LHCN-M2 (cell line): ENCODE data around the gene NUP205. TPM values are rescaled to one million over a fixed set of nuclear protein-coding genes. Genes with fewer than 3 reads are reported as not detected.

ENCODE experiments used
- DNase-seq: peaks from one replicate; pipeline ENCODE4 v3.0.0-alpha.2; 2012; ENCODE audit warnings: low read depth
- total RNA-seq: library from RNA; depleted of rRNA; stranded (reverse); fragments of >200 nt; gene quantifications from 2 replicates; pipeline ENCODE4 v1.2.3, GENCODE V29; 2014

NUP205 gene
- total RNA-seq, 1 experiment from 2014 or later: 116 TPM

DNA sequence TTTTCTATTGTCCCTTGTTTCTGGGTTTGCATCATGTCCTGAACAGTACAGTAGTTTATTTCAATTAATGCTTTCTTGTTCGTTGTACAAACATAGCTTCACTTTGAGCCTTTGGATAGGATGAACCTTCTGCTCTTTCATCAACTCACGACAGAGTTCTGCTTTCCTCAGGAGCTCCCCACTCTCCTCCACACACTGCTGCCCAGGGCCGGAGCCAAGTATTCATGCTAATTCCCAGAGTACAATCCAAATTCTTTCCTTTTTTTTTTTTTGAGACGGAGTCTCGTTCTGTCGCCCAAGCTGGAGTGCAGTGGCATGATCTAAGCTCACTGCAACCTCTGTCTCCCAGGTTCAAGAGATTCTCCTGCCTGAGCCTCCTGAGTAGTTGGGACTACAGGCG, 7.5 kb upstream of the NUP205 start:
- no peak for DNase-seq

DNA sequence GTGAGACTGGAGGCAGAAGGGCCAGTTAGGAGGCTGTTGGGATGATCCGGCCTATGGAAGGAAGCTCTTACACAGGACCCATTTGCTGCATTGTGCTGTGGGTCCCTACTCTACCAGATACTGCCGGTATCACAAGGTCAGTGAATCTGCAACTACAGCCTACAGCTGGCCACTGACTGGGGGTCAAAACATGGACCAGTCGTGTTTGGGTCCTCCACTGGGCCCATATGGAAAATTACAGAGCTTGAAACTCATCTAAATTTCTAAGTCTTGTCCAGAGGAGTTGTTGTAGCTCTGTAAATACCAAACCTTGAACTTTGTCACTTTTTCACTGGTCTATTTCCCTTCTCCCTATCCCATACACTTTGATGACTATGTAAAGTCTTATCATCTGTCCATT, 5.6 kb upstream of the NUP205 start:
- no peak for DNase-seq

DNA sequence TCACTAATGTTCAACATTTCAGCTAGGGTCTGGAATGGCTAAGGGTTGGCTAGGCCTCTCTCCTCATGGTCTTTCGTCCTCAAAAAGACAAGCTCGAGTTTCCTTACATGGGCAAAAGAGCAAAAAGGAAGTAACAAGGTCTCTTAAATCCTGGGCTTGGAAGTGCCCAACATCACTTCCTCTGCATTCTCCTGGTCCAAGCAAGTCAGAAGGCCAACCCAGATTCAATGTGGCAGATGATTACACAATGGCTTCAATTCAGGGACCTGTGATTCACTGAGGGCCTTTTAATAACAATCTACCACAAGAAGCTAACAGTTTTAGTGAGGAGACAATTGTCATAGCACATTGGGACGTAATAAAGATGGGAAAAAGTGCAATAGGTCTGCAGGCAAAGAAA, 4.4 kb upstream of the NUP205 start:
- DNase-seq: no peak

DNA sequence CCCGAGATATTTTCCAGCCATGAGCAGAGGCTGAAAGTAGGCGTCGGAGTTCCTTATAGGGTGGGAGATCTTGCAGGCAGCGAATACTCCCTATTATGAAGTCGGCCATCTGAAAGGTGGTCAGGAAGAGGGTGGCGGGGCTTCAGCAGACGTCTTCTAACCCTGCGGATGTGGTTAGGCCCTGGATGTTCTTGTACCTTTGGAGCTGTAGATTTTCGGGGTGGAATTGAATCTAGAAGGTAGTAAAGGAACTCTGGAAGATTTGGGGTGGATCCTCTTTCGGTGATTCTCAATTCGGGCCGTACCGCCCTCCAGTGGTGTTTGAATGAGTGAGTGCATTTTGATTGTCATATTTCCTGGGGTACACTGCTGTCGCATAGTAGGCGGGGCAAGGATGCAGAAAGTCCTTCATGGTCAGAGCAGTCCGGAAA, 635 bp downstream of the NUP205 start:
- DNase-seq: peak; percentile 82

GRCh38 chr7:135558881-135559280, 1.2 kb downstream of the NUP205 start:
- DNase-seq: no peak

GRCh38 chr7:135560631-135561030, 2.9 kb downstream of the NUP205 start:
- no peak for DNase-seq

- DNase-seq: no peak
These were observed 5.0 kb downstream of the NUP205 start for GRCh38 chr7:135562720-135563119.

GRCh38 chr7:135571834-135572233, 14.1 kb downstream of the NUP205 start:
- no peak for DNase-seq

DNA sequence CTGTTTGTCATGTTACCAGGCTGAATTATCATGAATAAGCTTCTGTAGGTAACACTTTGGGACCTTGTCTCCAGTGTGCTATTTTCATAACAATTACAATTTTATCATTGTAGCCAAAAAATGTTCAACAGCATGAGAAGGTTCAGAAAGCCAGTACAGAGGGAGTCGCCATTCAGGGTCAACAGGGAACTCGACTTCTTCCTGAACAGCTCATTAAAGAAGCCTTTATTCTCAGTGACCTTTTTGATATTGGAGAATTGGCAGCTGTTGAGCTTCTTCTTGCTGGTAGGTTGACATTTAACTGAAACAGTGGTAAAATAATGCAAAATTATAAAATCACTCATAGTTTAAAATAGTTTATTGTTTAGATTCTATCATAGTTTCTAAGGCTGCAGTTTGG, 15.8 kb downstream of the NUP205 start:
- peak; percentile 68 for DNase-seq

DNA sequence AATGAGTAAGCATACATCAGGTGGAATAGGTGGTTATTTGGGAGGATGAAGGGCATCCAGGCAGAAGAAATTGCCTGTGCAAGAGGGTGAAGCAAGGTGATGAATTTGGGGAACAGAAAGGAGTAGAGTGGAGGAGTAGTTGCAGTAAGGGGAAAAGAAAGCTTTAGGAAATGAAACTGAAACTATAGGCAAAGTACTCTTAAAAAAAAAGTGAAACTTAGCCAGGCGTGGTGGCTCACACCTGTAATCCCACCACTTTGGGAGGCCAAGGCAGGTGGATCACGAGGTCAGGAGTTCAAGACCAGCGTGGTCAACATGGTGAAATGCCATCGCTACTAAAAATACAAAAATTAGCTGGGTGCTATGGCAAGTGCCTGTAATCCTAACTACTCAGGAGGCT, 17.6 kb downstream of the NUP205 start:
- no peak for DNase-seq

DNA sequence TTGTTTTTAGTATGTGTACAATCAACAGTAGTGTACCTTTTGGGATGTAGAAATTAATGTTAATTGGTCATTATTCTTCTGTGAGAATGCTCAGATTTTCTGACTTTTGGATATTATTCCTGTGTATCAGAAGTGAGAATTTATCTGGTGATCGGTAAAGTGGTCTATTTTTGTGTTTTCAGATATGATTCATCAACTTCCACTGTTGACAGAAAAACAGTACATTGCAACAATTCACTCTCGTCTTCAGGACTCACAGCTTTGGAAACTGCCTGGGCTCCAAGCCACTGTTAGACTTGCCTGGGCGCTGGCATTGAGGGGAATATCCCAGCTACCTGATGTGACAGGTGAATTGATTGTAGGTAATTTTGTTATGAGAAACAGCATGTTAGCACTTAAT, 20.9 kb downstream of the NUP205 start:
- no peak for DNase-seq

- peak; percentile 42 for DNase-seq
These were observed 26.9 kb downstream of the NUP205 start for GRCh38 chr7:135584362-135585353.

DNA sequence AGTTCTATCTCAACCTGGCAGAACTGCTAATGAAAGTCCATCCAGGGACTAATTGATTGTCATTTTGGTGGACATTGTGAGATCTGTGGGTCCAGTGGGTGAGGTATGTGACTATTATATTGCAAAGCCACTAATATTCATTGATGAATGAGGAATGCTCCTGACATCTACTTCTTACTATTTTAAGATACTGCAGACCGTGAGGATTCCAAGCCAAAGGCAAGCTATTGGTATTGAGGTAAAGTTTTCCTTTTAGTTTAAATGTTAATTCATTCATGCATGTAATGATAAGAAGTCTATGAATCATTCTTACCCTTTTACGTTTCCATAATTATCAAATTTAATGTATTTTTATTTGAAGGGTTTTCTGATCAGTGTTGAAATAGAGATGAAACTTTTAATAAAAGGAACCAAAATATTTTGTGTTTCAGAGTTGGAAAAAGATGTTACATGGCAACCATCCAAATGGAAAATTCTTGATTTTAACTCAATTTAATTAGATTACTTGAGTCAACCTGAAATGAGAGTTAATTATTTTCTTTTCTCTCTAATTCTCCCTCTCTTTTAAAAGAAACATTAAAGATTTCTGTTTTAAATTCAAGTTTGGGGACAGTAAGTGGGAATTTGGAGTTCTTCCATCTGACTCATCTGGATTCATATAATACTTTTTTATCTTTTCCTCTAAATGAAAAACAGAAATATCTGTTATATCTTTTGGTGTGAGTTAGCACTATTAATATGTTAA, 39.6 kb downstream of the NUP205 start:
- peak; percentile 5 for DNase-seq

DNA sequence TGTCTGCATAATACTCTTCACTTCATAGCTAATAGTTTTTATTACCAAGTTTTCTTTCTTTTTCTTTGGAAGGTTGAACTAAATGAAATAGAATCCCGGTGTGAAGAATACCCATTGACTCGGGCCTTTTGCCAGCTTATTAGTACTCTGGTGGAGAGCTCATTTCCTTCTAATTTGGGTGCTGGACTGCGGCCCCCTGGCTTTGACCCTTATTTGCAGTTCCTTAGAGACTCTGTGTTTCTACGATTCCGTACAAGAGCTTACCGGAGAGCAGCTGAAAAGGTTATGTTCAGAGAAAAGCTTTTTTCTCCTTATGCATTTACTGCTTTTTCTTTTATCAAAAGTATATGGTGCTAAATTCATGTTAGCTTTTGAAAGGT, 40.2 kb downstream of the NUP205 start:
- DNase-seq: no peak

- no peak for DNase-seq
These were observed 41.8 kb downstream of the NUP205 start for GRCh38 chr7:135599471-135599870.

- DNase-seq: no peak
These were observed 42.5 kb downstream of the NUP205 start for GRCh38 chr7:135600226-135600625.

DNA sequence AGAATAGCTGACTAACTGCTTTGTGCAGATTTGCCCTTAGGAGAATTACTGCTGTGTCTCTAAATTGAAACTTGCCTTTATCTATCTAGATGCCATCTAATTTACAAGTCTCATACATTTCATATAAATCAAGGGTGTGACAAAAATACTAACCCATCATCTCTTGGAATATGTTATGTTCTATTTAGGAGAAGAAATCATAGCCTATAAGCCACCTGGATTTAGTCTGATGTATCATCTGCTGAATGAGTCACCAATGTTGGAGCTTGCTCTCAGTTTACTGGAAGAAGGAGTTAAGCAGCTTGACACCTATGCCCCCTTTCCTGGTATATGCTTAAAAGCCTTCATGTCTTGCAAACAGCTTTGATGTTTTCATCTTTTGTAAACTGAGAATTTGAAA, 43.5 kb downstream of the NUP205 start:
- DNase-seq: peak; percentile 9

GRCh38 chr7:135602304-135602703, 44.6 kb downstream of the NUP205 start:
- DNase-seq: no peak

- DNase-seq: no peak
These were observed 58.4 kb downstream of the NUP205 start for GRCh38 chr7:135616136-135616535.

- no peak for DNase-seq
These were observed 60.1 kb downstream of the NUP205 start for GRCh38 chr7:135617781-135618180.

GRCh38 chr7:135618510-135618909, 60.8 kb downstream of the NUP205 start:
- no peak for DNase-seq

- DNase-seq: no peak
These were observed 62.7 kb downstream of the NUP205 start for GRCh38 chr7:135620447-135620846.
